Peyer's patch (tissue), 4 donors: ENCODE measurements around the gene COL6A2.

ENCODE experiments used
- CTCF ChIP-seq, 6 experiments: fragments of 450-650 bp in 4 of 6; fragments of 200-600 bp in 2 of 6; sonication (generic) in 1 of 6; IDR thresholded peaks; one replicate each; pipeline ENCODE4 v1.5.1; 2017 to 2019; ENCODE audit warnings: antibody characterized with exemption in 6 of 6, mild to moderate bottlenecking in 3 of 6, moderate library complexity in 1 of 6
- POLR2A ChIP-seq, 2 donors: fragments of 450-650 bp; IDR thresholded peaks; one replicate each; pipeline ENCODE4 v1.5.1; 2017; ENCODE audit warnings: antibody characterized with exemption in 2 of 2, mild to moderate bottlenecking in 2 of 2, moderate library complexity in 2 of 2

DNA sequence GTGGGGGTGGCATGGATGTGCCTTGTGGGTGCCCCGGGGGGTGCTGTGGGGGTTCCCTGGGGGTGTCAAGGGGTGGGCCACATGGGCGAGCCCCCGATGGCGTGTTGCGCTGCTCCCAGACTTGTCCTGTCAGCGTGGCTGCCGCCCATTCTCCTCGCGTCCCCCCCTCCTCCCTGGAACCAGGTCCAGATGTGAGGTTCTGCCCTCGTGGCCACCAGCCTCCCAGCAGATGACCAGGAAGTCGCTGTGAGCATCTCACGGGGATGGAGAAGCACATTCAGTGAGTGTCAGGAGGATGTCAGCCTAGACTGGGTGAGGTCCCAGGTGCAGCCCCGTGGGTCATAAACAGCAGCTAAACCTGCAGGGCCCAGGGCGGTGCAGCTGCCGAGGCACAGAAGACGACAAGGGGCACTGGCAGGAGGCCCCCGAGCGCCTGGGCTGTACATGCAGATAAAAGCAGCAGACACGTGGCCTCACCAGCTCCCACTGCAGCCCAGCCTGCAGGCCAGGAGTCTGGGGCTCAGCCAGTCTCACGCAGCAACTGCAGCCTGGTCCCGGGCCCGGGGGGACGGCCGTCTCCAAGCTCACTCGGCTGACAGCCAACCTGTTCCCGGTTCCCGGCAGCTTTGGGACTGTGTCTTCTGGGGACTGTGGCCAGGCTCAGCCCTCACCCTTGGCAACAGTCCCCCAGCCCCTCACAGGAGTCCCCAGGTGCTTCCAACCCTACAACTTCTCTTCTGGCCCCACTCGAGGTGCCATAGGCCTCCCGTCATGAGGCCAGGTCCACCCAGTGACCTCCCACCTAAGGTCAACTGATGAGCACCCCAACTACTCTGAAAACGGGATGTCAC lies 17.5 kb upstream of the COL6A2 start:
- TF ChIP-seq POLR2A (IDR thresholded peaks at IDR 0.05) (no peak), CTCF (IDR thresholded peaks at IDR 0.05) (no peak)
